NCI-H226 (cell line): ENCODE results near the gene SPATA31D1.
A peak's percentile ranks its signal among the peaks of the same experiment; 100 is the strongest.
"Not testable (repeated sequence)": the region's sequence is repeated elsewhere in the genome, so short reads cannot be mapped to it uniquely, and the experiment has no call there.

Source experiments
- DNase-seq: peaks from one replicate; pipeline ENCODE4 v3.0.0-alpha.2; 2015

Gene SPATA31D1

DNA sequence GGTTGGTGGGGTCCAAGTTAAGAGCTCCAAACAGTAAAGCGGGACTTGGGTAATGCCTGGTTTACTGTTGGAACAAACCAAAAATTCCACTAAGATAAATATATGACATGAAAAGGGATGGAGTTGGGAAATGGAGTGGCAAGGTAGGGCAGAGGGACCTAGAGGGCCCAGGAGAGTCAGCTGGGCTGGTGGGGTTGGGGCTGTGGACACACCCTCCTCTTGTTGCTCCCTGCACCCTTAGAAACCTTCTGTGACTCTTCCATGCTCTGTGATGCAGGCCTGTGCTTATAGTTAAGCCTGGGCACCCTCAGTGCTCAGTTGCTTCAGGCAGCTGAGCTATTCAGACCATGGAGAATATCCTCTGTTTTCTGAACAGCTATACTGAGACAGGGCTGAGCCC lies at the start of gene SPATA31D1:
SPATA31D1 (plus strand) TSS at position 301 of the 400 bp plus-strand sequence; CDS start at position 348, 47 bp downstream.
- not testable (repeated sequence) for DNase-seq

DNA sequence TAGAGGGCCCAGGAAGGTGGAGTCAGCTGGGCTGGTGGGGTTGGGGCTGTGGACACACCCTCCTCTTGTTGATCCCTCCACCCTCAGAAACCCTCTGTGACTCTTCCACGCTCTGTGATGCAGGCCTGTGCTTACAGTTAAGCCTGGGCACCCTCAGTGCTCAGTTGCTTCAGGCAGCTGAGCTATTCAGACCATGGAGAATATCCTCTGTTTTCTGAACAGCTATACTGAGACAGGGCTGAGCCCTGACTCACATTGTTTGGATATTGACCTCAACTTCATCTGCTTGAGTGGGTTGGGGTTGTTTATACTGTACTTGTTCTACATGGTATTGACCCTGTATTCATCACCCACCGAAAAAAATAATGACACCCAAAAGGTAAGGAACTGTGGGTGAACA lies 45.2 kb upstream of the SPATA31D1 start, which contains the start of gene SPATA31D3:
SPATA31D3 (plus strand) TSS at position 108 of the 400 bp plus-strand sequence; CDS start at position 194, 86 bp downstream.
- not testable (repeated sequence) for DNase-seq

DNA sequence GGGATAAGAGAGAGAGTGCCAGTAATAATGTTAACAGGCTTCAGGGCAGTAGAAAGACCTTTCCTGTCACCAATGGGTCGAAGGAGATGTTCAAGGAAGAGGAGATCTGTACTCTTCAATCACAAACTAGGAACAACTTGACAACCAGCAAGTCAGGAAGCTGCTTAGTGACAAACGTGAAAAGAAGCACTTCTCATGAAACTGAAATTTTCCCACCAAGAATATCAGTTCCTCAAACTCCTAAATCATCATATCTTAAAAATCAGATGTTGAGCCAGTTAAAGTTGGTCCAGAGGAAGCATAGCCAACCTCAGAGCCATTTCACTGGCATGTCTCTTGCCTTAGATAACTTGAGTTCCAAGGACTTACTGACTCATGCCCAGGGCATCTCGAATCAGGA lies 39.9 kb upstream of the SPATA31D1 start:
- DNase-seq: not testable (repeated sequence)

DNA sequence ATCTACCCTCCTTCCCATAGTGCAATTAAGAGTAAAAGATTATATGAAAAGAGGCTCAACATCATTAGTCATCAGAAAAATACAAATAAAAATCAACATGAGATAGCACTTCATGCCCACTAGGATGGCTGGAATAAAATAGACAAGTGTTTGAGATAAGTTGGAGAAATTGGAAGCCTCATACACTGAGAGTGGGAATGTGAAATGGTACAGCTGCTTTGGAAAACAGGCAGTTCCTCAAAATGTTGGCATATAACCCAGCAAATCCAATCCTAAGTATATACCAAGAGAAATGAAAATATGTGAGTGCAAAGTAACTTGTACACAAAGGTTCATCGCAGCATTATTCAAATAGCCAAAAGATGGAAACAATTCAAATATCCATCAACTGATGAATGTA lies 35.5 kb upstream of the SPATA31D1 start:
- no peak for DNase-seq

- DNase-seq: no peak
Observed at GRCh38 chr9:81955625-81956024, 32.9 kb upstream of the SPATA31D1 start.

DNA sequence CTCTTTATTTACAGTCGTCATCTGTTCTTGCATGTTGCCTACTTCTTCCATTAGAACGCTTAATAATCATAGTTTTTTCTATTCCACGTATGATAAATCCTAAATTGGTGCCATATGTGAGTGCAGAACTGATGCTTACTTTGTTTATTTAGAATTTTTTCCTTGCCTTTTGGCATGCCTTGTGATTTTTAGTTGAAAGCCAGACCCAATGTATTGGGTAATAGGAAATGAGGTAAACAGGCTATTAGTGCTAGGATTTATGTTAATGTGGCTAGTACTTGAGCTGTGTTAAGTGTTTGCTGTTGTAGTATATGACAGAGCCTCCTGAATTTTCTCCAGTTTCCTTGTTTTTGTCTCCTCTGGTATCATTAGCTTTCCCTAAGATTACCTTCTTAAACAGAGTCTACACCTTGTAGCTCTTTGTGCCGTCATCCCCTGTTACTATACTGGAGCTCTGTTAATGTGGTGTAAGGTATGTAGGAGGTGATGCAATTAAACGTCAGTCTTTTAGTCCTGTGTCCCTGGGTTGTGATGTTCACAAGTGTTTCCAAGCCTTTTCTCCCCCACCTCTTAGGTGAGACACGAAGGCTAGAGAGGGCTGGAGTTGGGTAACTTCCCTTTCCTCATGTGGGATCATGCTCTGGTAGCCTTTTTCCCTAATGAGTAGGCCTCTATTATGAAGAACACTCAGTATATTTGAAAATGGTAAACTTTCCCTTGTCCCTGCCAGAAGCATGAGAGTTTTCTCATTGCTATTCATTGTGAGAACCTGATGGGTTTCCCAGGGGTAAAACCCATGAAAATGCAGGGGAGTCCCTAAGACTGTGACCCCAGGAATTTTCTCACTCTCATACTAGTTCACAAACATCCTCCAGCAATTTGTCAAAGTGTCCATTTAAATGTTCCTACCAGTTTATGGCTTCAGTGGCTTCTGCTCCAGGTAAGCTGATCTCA lies 24.1 kb upstream of the SPATA31D1 start:
- no peak for DNase-seq

- no peak for DNase-seq
Observed at GRCh38 chr9:81968026-81968425, 20.5 kb upstream of the SPATA31D1 start.

GRCh38 chr9:81969971-81970370 lies 18.6 kb upstream of the SPATA31D1 start:
- DNase-seq: peak; percentile 33

GRCh38 chr9:81971727-81972126 lies 16.8 kb upstream of the SPATA31D1 start:
- DNase-seq: no peak

DNA sequence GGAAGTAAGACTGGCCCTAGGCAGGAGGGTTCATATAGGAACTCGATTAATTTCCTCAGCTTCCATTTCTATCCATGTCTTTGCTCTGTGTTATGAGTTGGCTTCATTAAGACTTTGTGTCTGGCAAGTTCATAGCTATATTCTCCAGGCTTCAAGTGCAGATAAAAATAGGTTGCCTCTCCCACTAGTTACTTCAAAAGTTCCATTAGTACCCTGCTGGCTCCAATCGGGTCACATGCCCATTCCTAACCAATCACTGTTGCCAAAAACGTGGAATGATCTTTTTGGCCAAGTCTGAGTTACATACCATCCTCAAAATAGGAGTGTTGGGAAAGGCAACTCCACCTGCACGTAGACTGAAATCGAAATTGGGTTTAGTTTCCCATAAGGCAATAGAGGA lies 13.8 kb upstream of the SPATA31D1 start:
- no peak for DNase-seq

- DNase-seq: no peak
Observed at GRCh38 chr9:81976351-81976750, 12.2 kb upstream of the SPATA31D1 start.

DNA sequence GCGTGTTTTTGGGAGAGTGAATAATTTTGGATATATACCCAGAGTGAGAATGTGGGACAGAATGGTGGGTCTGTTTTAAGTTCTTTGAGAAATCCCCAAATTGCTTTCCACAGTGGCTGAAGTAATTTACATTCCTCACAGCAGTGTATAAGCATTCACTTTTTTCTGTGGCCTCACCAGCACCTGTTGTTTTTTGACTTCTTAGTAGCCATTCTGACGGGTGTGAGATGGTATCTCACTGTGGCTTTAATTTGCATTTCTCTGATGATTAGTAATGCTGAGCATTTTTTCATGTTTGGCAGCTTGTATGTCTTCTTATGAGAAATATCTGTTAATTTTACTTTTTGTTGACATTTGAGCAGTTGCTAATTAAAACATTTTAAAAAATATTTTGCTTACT lies 9.4 kb upstream of the SPATA31D1 start:
- DNase-seq: no peak

DNA sequence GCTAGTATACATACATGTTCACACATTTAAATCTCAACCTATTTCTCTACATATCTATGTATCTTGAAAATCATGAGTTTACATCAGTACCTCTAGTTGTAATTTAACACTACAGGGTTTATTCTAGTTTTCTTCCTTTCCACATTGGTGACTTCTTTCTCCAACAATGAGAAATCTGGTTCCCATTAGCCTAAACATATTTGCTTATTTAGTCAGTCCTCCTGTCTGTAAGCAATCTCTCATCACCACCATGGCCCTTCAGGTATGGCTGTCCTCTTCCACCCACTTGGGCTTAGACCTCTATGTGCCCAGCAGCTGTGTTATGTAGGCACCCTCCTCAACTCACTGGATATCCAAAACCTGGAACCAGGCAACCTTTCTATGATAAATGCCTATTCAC lies 8.0 kb upstream of the SPATA31D1 start:
- no peak for DNase-seq

DNA sequence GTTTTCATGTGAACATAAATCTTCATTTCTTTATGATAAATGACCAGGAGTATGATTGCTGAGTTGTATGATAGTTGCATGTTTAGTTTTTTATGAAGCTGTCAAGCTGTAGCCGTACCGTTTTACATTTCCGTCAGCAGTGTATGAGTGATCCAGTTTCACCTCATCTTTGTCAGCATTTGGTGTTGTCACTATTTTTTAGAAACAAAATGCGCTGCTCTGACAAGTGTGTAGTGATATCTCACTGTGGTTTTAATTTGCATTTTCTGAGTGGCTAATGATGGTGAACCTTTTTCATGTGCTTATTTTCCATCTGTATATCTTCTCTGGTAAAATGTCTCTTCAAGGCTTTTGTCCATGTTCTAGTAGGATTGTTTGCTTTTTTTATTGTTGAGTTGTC lies 6.7 kb upstream of the SPATA31D1 start:
- no peak for DNase-seq

DNA sequence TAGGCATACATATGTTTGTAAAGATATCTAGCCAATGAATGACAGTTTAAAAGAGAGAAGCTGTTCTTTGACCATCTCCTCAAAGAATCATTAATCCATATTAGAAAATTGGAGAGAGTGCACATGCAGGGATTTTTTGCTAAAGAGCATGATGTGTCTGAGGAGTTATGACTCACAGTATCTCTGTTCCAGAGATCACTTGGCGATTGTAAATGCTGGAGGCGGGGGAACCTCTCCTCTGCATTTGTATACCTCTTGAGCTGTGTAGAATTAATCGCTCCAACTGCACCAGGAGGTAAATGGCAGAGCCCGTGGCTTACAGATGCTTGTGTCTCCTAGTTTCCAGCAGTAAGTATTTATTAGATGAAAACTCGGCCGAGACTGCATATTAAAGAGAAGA lies 3.6 kb upstream of the SPATA31D1 start:
- no peak for DNase-seq

GRCh38 chr9:81986051-81986450 lies 2.5 kb upstream of the SPATA31D1 start:
- DNase-seq: no peak

DNA sequence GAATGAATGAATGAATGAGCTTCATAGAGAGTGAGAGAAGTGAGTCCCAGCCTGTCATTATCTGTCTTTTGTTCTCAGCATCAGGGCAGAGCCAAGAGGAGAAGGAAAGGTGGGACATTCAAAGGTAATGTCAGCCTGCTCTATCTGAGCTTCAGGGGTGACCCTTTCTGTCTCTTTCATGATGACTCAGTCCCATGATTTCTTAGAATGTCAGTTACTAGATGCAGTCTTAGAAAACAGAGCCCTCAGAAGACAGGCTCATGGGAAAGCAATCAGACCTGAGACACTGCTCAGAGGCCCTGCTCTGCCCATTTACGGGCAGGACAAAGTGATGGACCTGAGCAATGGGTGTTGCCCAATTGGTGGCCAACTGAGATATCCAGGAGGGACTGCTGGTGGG lies 1.1 kb downstream of the SPATA31D1 start:
- no peak for DNase-seq

GRCh38 chr9:81993656-81994055 lies 5.1 kb downstream of the SPATA31D1 start:
- DNase-seq: no peak

DNA sequence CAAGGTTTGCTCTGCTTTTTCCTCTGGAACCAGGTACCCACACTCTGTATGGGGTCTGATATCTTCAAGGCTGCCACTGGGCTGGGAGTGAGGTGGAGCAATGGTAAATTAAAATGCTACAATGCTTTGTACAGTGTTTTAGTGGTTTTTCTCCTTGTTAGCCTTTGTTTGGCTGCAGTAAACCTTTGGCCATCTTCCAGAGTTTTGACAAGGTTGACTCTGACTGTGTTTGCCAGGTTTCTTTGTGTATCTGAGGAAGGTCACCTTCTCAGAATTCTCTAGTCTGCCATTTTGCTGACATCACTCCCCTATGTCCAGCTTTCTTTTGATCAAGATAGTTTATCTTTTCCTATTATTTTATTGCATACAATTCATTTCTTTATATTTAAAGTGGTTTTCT lies 11.2 kb downstream of the SPATA31D1 start:
- no peak for DNase-seq

GRCh38 chr9:82010711-82011110 lies 22.1 kb downstream of the SPATA31D1 start:
- no peak for DNase-seq

GRCh38 chr9:82011133-82011532 lies 22.6 kb downstream of the SPATA31D1 start:
- no peak for DNase-seq

DNA sequence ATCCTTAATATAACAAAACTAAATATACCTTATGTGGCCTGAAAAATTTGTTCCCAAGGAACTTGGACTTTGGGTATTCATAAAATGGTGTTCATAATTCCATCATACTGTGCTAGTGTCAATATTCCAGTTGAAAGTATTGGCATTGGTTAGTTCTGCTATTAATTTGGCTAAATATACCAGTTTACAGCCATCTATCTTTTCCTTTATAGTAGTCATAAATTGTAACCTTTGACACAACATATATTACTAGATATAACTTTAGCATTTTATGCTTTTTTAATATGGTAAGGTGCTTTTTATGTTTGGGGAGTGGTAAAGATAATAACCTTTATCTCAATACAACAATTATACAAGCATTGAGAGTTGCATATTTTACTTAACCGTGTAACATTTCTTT lies 23.7 kb downstream of the SPATA31D1 start:
- no peak for DNase-seq

- no peak for DNase-seq
Observed at GRCh38 chr9:82020331-82020730, 31.8 kb downstream of the SPATA31D1 start.

DNA sequence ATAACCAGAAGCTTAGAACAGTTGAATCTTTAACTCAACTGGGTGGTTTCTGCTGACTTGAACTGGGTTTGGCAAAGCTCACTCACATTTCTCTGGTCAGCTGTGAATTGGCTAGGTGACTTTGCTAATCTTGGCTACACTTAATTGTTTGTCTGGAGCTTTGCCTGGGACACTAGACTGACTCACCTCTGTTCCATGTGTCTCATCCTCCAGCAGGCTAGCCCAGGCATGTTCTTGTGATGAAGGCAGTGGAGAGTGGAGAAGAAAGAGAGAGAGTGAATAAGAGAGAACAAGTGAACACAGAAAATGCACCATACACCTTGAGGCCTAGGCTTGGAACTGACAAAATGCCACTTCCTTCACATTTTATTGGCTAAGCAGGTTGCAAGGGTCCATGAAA lies 32.6 kb downstream of the SPATA31D1 start:
- DNase-seq: peak; percentile 68

GRCh38 chr9:82022121-82022520 lies 33.5 kb downstream of the SPATA31D1 start:
- DNase-seq: no peak
